UCSD-AML1 (cell line): ENCODE data around the gene IL1R1.
"Not testable (repeated sequence)": the region's sequence is repeated elsewhere in the genome, so short reads cannot be mapped to it uniquely, and the experiment has no call there.

Experiments
- DNase-seq: peaks from one replicate; lab custom pipeline; 2025; ENCODE audit not compliant: unreplicated experiment; lab: John Stamatoyannopoulos, UW

Gene IL1R1

GRCh38 chr2:102110596-102111334, 31.8 kb upstream of the IL1R1 start:
- DNase-seq = no peak

GRCh38 chr2:102111823-102112222, 30.7 kb upstream of the IL1R1 start:
- DNase-seq = no peak

- no peak for DNase-seq
Observed at GRCh38 chr2:102112271-102112670, 30.3 kb upstream of the IL1R1 start.

GRCh38 chr2:102112692-102113665, 29.6 kb upstream of the IL1R1 start:
- DNase-seq = no peak

- DNase-seq = no peak
Observed at GRCh38 chr2:102114290-102114721, 28.2 kb upstream of the IL1R1 start.

- DNase-seq = no peak
Observed at GRCh38 chr2:102114851-102115497, 27.6 kb upstream of the IL1R1 start.

GRCh38 chr2:102116630-102117471, 25.7 kb upstream of the IL1R1 start:
- no peak for DNase-seq

- DNase-seq = no peak
Observed at GRCh38 chr2:102117472-102117858, 25.1 kb upstream of the IL1R1 start.

GRCh38 chr2:102119255-102119654, 23.3 kb upstream of the IL1R1 start:
- no peak for DNase-seq

- DNase-seq = no peak
Observed at GRCh38 chr2:102120261-102120660, 22.3 kb upstream of the IL1R1 start.

- DNase-seq = peak; percentile 23
Observed at GRCh38 chr2:102120701-102121159, 21.8 kb upstream of the IL1R1 start.

GRCh38 chr2:102122115-102122514, 20.4 kb upstream of the IL1R1 start:
- no peak for DNase-seq

- DNase-seq = no peak
Observed at GRCh38 chr2:102122909-102123308, 19.6 kb upstream of the IL1R1 start.

- DNase-seq = not testable (repeated sequence)
Observed at GRCh38 chr2:102124421-102124820, 18.1 kb upstream of the IL1R1 start.

GRCh38 chr2:102126169-102126568, 16.4 kb upstream of the IL1R1 start:
- DNase-seq = peak; percentile 19

GRCh38 chr2:102126660-102127059, 15.9 kb upstream of the IL1R1 start:
- no peak for DNase-seq

- DNase-seq = no peak
Observed at GRCh38 chr2:102129082-102129481, 13.5 kb upstream of the IL1R1 start.

- peak; percentile 64 for DNase-seq
Observed at GRCh38 chr2:102129951-102130646, 12.4 kb upstream of the IL1R1 start.

GRCh38 chr2:102130647-102130991, 11.9 kb upstream of the IL1R1 start:
- no peak for DNase-seq

GRCh38 chr2:102131564-102131963, 11.0 kb upstream of the IL1R1 start:
- no peak for DNase-seq
